Nephron (organoid): Measurements from ENCODE around the gene SIRT5.

Source experiments
- H3K27ac Mint-ChIP-seq, 3 experiments: 2 replicates each; pipeline ENCODE4 v1.8.0; 2020; ENCODE audit warnings: mixed read lengths in 3 of 3, mild to moderate bottlenecking in 2 of 3, moderate library complexity in 1 of 3
- H3K27me3 Mint-ChIP-seq: 2 replicates; pipeline ENCODE4 v1.8.0; 2021; ENCODE audit warnings: low read depth, mild to moderate bottlenecking, moderate library complexity, mixed read lengths
- H3K36me3 Mint-ChIP-seq: 2 replicates; pipeline ENCODE4 v1.8.0; 2020; ENCODE audit warnings: low read depth, mixed read lengths
- H3K4me1 Mint-ChIP-seq: 2 replicates; pipeline ENCODE4 v1.8.0; 2020; ENCODE audit warnings: mixed read lengths
- H3K4me3 Mint-ChIP-seq, 3 experiments: 2 replicates each; pipeline ENCODE4 v1.8.0; 2020; ENCODE audit warnings: mild to moderate bottlenecking in 3 of 3, mixed read lengths in 3 of 3, moderate library complexity in 2 of 3
- H3K9me3 Mint-ChIP-seq: 2 replicates; pipeline ENCODE4 v1.8.0; 2020; ENCODE audit warnings: mixed read lengths
- TF ChIP-seq, protein P1 (sequence below), 3 experiments: fragments of 200-600 bp; sonication (generic); IDR thresholded peaks; one replicate each; pipeline ENCODE4 v1.5.0; 2021; ENCODE audit warnings: antibody characterized with exemption in 3 of 3; ENCODE audit not compliant: unreplicated experiment in 3 of 3

The SIRT5 gene

DNA sequence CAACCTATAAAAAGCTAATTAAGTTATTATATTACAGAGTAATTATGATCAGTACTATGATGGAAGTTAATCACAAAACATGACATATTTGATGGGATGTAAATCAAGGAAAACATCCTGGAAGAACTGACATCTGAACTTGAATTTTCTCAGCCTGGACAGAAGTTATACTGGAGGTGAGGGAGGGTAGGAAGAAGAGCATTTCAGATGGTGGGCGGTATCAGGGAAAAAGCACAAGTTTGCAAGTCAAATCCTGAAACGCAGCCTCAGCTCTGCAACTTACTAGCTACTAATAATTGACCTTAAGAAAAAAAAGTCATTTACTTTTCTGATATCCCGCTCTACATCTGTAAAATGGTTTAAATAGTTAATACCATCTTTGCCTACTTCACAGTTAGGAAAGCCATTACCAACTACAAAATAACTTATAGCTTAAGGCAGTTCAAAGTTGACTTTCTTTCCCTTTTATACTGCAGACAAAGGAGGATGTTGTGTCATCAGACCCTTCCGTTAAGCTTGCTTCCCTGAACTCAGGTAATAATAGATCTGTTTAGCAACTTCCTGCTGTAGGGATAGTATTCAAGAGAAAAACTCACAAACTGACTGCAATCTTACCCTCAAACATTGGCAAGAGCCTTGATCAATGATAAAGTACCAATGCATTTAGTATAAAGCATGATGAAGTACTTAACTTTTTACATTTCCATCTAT, 61.7 kb downstream of the SIRT5 start:
- H3K9me3 Mint-ChIP-seq: no peaks in the 10 kb centered on the region
- TF ChIP-seq, protein P1, sequence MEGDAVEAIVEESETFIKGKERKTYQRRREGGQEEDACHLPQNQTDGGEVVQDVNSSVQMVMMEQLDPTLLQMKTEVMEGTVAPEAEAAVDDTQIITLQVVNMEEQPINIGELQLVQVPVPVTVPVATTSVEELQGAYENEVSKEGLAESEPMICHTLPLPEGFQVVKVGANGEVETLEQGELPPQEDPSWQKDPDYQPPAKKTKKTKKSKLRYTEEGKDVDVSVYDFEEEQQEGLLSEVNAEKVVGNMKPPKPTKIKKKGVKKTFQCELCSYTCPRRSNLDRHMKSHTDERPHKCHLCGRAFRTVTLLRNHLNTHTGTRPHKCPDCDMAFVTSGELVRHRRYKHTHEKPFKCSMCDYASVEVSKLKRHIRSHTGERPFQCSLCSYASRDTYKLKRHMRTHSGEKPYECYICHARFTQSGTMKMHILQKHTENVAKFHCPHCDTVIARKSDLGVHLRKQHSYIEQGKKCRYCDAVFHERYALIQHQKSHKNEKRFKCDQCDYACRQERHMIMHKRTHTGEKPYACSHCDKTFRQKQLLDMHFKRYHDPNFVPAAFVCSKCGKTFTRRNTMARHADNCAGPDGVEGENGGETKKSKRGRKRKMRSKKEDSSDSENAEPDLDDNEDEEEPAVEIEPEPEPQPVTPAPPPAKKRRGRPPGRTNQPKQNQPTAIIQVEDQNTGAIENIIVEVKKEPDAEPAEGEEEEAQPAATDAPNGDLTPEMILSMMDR (IDR thresholded peaks at IDR 0.05; ENCODE audit: unreplicated experiment in 3 of 3): no peak
- H3K4me3 Mint-ChIP-seq: no peak overlapping the region
- H3K4me1 Mint-ChIP-seq: no peaks in the 10 kb centered on the region
- no peaks in the 10 kb centered on the region for H3K27me3 Mint-ChIP-seq
- peaks cover 70% of the 10 kb centered on the region for H3K36me3 Mint-ChIP-seq
- H3K27ac Mint-ChIP-seq: no peak overlapping the region

DNA sequence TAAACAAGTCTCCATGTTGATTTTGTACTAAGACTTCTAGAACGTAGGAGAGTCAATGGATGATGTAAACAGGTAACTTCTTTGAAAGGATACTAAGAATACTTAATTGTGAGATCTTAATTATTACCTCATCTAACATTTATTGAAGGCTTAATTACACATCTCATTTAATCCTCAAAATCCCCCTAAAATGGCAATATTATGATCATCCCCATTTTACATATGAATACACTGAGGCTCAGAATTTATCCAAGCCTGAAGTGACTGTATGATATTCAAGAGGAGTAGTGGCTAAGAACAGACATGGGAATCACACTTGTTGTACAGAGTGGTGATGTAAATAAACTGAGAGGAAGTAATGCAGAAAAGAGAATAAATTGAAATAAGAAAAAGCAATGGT, 63.6 kb downstream of the SIRT5 start:
- Mint-ChIP-seq H3K27ac (no peak overlapping the region), H3K9me3 (no peaks in the 10 kb centered on the region), H3K36me3 (peaks cover 61% of the 10 kb centered on the region), H3K27me3 (no peaks in the 10 kb centered on the region), H3K4me3 (no peak overlapping the region), H3K4me1 (no peaks in the 10 kb centered on the region)
- TF ChIP-seq, protein P1 (IDR thresholded peaks at IDR 0.05; ENCODE audit: unreplicated experiment in 3 of 3): no peak

DNA sequence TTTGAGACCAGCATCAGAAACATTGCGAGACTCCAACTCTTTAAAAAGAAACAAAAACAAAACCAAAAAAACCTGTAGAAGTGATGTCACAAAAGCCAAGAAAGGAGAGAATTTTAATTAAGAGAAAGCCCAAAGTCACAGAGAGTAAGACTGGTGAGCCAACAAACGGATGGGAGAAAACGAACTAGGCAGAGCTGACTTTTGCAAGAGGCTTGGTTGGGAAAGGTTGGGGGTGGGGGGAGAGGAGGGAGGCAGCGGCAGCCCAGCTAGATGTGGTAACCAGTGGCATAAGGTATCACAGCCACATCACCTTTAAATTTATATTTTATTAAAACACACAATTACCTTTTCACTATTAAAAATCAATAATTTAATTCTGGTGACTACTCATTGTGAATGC, 64.2 kb downstream of the SIRT5 start:
- Mint-ChIP-seq H3K36me3 (peaks cover 63% of the 10 kb centered on the region), H3K27ac (no peak overlapping the region), H3K27me3 (no peaks in the 10 kb centered on the region), H3K4me3 (no peak overlapping the region), H3K9me3 (no peaks in the 10 kb centered on the region), H3K4me1 (no peaks in the 10 kb centered on the region)
- TF ChIP-seq, protein P1 (IDR thresholded peaks at IDR 0.05; ENCODE audit: unreplicated experiment in 3 of 3): no peak

- H3K27me3 Mint-ChIP-seq: no peaks in the 10 kb centered on the region
- H3K9me3 Mint-ChIP-seq: no peaks in the 10 kb centered on the region
- H3K4me1 Mint-ChIP-seq: no peaks in the 10 kb centered on the region
- no peak overlapping the region for H3K27ac Mint-ChIP-seq
- TF ChIP-seq, protein P1 (IDR thresholded peaks at IDR 0.05; ENCODE audit: unreplicated experiment in 3 of 3): no peak
- H3K4me3 Mint-ChIP-seq: no peak overlapping the region
- peaks cover 50% of the 10 kb centered on the region for H3K36me3 Mint-ChIP-seq
These were observed 66.9 kb downstream of the SIRT5 start for GRCh38 chr6:13641315-13641714.

- H3K4me1 Mint-ChIP-seq: no peaks in the 10 kb centered on the region
- H3K27me3 Mint-ChIP-seq: no peaks in the 10 kb centered on the region
- H3K27ac Mint-ChIP-seq: no peak overlapping the region
- H3K9me3 Mint-ChIP-seq: no peaks in the 10 kb centered on the region
- H3K36me3 Mint-ChIP-seq: peaks cover 36% of the 10 kb centered on the region
- TF ChIP-seq, protein P1 (IDR thresholded peaks at IDR 0.05; ENCODE audit: unreplicated experiment in 3 of 3): no peak
- no peak overlapping the region for H3K4me3 Mint-ChIP-seq
These were observed 68.7 kb downstream of the SIRT5 start for GRCh38 chr6:13643125-13643524.

DNA sequence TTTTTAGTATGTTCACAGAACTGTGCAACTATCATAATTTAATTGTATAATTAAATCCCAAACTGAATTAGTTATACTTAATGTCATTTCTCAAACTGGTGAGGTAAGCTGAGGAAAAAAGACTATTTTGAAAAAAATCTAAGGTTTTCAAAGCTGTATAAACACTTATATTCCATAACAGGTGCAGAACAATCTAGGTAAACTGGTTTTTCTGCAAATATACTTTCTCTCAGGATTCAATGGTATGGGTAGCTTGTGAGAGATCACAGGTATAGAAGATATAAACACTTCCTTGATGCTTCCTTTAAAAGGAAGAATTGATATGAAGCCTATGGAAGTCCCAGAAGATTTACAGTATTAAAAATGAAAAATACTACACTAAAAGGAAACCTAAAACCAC, 74.4 kb downstream of the SIRT5 start:
- H3K27me3 Mint-ChIP-seq: no peaks in the 10 kb centered on the region
- peaks cover 28% of the 10 kb centered on the region for H3K36me3 Mint-ChIP-seq
- H3K4me3 Mint-ChIP-seq: no peak overlapping the region

More for the DNA sequence above, 74.4 kb downstream of the SIRT5 start:
- Mint-ChIP-seq H3K27ac (no peak overlapping the region), H3K9me3 (no peaks in the 10 kb centered on the region), H3K4me1 (no peaks in the 10 kb centered on the region)
- TF ChIP-seq, protein P1 (IDR thresholded peaks at IDR 0.05; ENCODE audit: unreplicated experiment in 3 of 3): no peak
